ENCODE data around the gene HBM.
"Not testable (repeated sequence)": the region's sequence is repeated elsewhere in the genome, so short reads cannot be mapped to it uniquely, and the experiment has no call there.

The HBM gene

GRCh38 chr16:160691-161190 is 5.0 kb upstream of the HBM start:
- Histone ChIP-seq H3K27me3 (ENCODE audit: low read depth, low read length) (no peaks in the 10 kb centered on the region), H3K4me1 (ENCODE audit: low read length) (no peaks in the 10 kb centered on the region), H3K9me3 (ENCODE audit: insufficient read depth, low read length) (no peaks in the 10 kb centered on the region), H3K79me2 (ENCODE audit: low read length) (no peaks in the 10 kb centered on the region), H4K20me1 (ENCODE audit: insufficient read depth, low read length) (no peaks in the 10 kb centered on the region), H3K9ac (ENCODE audit: low read length) (no peak overlapping the region), H2AFZ (ENCODE audit: low read depth, low read length) (no peak overlapping the region), H3K4me2 (ENCODE audit: low read length) (no peak overlapping the region), H3K36me3 (replicated peaks; ENCODE audit: low read depth, low read length) (no peaks in the 10 kb centered on the region), H3K4me3 (ENCODE audit: low read length) (no peak overlapping the region), H3K27ac (ENCODE audit: low read length) (no peak overlapping the region)
- TF ChIP-seq, protein P1, sequence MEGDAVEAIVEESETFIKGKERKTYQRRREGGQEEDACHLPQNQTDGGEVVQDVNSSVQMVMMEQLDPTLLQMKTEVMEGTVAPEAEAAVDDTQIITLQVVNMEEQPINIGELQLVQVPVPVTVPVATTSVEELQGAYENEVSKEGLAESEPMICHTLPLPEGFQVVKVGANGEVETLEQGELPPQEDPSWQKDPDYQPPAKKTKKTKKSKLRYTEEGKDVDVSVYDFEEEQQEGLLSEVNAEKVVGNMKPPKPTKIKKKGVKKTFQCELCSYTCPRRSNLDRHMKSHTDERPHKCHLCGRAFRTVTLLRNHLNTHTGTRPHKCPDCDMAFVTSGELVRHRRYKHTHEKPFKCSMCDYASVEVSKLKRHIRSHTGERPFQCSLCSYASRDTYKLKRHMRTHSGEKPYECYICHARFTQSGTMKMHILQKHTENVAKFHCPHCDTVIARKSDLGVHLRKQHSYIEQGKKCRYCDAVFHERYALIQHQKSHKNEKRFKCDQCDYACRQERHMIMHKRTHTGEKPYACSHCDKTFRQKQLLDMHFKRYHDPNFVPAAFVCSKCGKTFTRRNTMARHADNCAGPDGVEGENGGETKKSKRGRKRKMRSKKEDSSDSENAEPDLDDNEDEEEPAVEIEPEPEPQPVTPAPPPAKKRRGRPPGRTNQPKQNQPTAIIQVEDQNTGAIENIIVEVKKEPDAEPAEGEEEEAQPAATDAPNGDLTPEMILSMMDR (IDR thresholded peaks at IDR 0.05; ENCODE audit: low read depth, low read length): no peak
- no peak for TF ChIP-seq EZH2phosphoT487 (IDR thresholded peaks at IDR 0.05; ENCODE audit: low read depth)

GRCh38 chr16:162271-162991 is 3.3 kb upstream of the HBM start:
- Histone ChIP-seq H3K9ac (ENCODE audit: low read length) (no peak overlapping the region), H3K4me1 (ENCODE audit: low read length) (no peaks in the 10 kb centered on the region), H3K27me3 (ENCODE audit: low read depth, low read length) (no peaks in the 10 kb centered on the region), H4K20me1 (ENCODE audit: insufficient read depth, low read length) (no peaks in the 10 kb centered on the region), H3K4me2 (ENCODE audit: low read length) (no peak overlapping the region), H3K27ac (ENCODE audit: low read length) (no peak overlapping the region), H3K36me3 (replicated peaks; ENCODE audit: low read depth, low read length) (no peaks in the 10 kb centered on the region), H3K9me3 (ENCODE audit: insufficient read depth, low read length) (no peaks in the 10 kb centered on the region), H3K79me2 (ENCODE audit: low read length) (no peaks in the 10 kb centered on the region), H2AFZ (ENCODE audit: low read depth, low read length) (no peak overlapping the region), H3K4me3 (ENCODE audit: low read length) (no peak overlapping the region)
- TF ChIP-seq, protein P1 (IDR thresholded peaks at IDR 0.05; ENCODE audit: low read depth, low read length): no peak
- TF ChIP-seq EZH2phosphoT487 (IDR thresholded peaks at IDR 0.05; ENCODE audit: low read depth): no peak

DNA sequence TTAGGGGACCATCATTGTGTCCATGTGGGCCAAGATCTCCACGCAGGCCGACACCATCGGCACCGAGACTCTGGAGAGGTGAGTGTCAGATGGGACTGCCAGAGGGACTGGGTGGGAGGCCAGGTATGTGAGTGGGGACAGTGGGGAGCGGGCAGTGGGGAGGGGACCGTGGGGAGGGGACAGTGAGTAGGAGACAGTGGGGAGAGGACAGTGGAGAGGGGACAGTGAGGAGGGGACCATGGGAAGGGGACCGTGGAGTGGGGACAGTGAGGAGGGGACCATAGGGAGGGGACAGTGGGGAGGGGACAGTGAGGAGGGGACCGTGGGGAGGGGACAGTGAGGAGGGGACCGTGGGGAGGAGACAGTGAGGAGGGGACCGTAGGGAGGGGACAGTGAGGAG is 2.6 kb upstream of the HBM start:
- not testable (repeated sequence) for H3K27me3 ChIP-seq (ENCODE audit: low read depth, low read length); H3K27ac ChIP-seq (ENCODE audit: low read length); H3K4me2 ChIP-seq (ENCODE audit: low read length); H3K9me3 ChIP-seq (ENCODE audit: insufficient read depth, low read length); H3K79me2 ChIP-seq (ENCODE audit: low read length); H3K4me1 ChIP-seq (ENCODE audit: low read length); H3K9ac ChIP-seq (ENCODE audit: low read length); H2AFZ ChIP-seq (ENCODE audit: low read depth, low read length); H3K36me3 ChIP-seq (replicated peaks; ENCODE audit: low read depth, low read length); H3K4me3 ChIP-seq (ENCODE audit: low read length); H4K20me1 ChIP-seq (ENCODE audit: insufficient read depth, low read length)

DNA sequence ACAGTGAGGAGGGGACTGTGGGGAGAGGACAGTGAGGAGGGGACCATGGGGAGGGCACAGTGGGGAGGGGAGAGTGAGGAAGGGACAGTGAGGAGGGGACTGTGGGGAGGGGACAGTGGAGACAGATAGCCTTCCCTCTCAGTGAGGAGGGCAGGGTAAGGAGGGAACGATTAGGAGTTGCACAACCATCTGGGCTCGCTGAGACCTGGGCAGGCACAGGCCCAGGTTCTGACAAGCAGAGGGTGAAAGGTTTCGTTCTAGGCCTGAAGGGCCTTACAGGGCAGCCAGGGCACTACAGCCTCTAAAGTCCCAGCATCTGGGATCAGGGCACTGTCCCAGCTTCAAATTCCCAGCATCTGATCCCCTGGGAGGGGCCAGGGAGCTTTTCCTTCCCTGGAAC is 2.1 kb upstream of the HBM start:
- not testable (repeated sequence) for H3K4me3 ChIP-seq (ENCODE audit: low read length); H3K27me3 ChIP-seq (ENCODE audit: low read depth, low read length); H3K79me2 ChIP-seq (ENCODE audit: low read length); H3K27ac ChIP-seq (ENCODE audit: low read length); H3K36me3 ChIP-seq (replicated peaks; ENCODE audit: low read depth, low read length); H3K4me1 ChIP-seq (ENCODE audit: low read length); H4K20me1 ChIP-seq (ENCODE audit: insufficient read depth, low read length); H3K9me3 ChIP-seq (ENCODE audit: insufficient read depth, low read length); H2AFZ ChIP-seq (ENCODE audit: low read depth, low read length); H3K4me2 ChIP-seq (ENCODE audit: low read length); H3K9ac ChIP-seq (ENCODE audit: low read length)

GRCh38 chr16:164134-164823 is 1.5 kb upstream of the HBM start:
- H3K27me3 ChIP-seq (ENCODE audit: low read depth, low read length); H3K9ac ChIP-seq (ENCODE audit: low read length): not testable (repeated sequence)

More at GRCh38 chr16:164134-164823, 1.5 kb upstream of the HBM start:
- H4K20me1 ChIP-seq (ENCODE audit: insufficient read depth, low read length); H3K4me3 ChIP-seq (ENCODE audit: low read length); H2AFZ ChIP-seq (ENCODE audit: low read depth, low read length); H3K9me3 ChIP-seq (ENCODE audit: insufficient read depth, low read length); H3K79me2 ChIP-seq (ENCODE audit: low read length); H3K4me2 ChIP-seq (ENCODE audit: low read length); H3K36me3 ChIP-seq (replicated peaks; ENCODE audit: low read depth, low read length); H3K27ac ChIP-seq (ENCODE audit: low read length); H3K4me1 ChIP-seq (ENCODE audit: low read length): not testable (repeated sequence)

Measured in OCI-LY3 (cell line).